OCI-LY3 (cell line): ENCODE measurements around the gene SUPT3H.

Source experiments
- CTCF ChIP-seq: fragments of 200-600, 300-600 bp; sonication (generic); IDR thresholded peaks from 2 replicates; pipeline ENCODE4 v1.5.1; 2014; ENCODE audit warnings: antibody characterized with exemption, low read length, low read depth
- EZH2phosphoT487 ChIP-seq: fragments of 200-600 bp; shearing (Covaris generic); IDR thresholded peaks from 2 replicates; pipeline ENCODE4 v1.6.1; 2018; ENCODE audit warnings: antibody characterized with exemption, mixed run types, low read depth

- no peak for TF ChIP-seq CTCF
- no peak for TF ChIP-seq EZH2phosphoT487
Measured at GRCh38 chr6:44797746-44798145, 580.0 kb downstream of the SUPT3H start.
